HepG2 (cell line): ENCODE data around the gene COX7A2L. TPM values are rescaled to one million over a fixed set of nuclear protein-coding genes. Genes with fewer than 3 reads are reported as not detected.

Experiments
- ATAC-seq: fragments of 200-7000 bp; cut with Tn5 transposase; 3 replicates; pipeline ENCODE4 v1.9.1; 2020; ENCODE audit warnings: mild to moderate bottlenecking, moderate library complexity
- BruUV-seq: library from RNA; stranded (reverse); fragments of 400-500 nt; replicated peaks from 2 replicates; lab custom pipeline; 2021; lab: Mats Ljungman, UMichigan
- CTCF ChIA-PET: fragments of 300-600 bp; formaldehyde crosslinking; extraction: SDS; loops from one replicate; lab custom pipeline; 2021; ENCODE audit warnings: low total read pairs, inconsistent platforms, low intra/inter-chr PET ratio; lab: Yijun Ruan, JAX
- POLR2A ChIA-PET: fragments of 350-600 bp; sonication (Branson Sonifier 250); formaldehyde crosslinking; loops from one replicate; lab custom pipeline; 2020; ENCODE audit warnings: antibody characterized with exemption, inconsistent platforms; lab: Yijun Ruan, JAX
- DNase-seq: peaks from one replicate; pipeline ENCODE4 v3.0.0-alpha.2; 2015; ENCODE audit warnings: low spot score
- FAIRE-seq: peaks from 3 replicates; lab custom pipeline; 2011; peaks lifted over from hg19 to GRCh38; lab: Jason Lieb, UNC
- H2AFZ ChIP-seq: one replicate; pipeline ENCODE4 v1.6.1; 2011; ENCODE audit warnings: low read length, inconsistent platforms
- H3K27ac ChIP-seq: fragments of 300-600 bp; 3 replicates; pipeline ENCODE4 v1.8.0; 2011; ENCODE audit warnings: mixed run types, mild to moderate bottlenecking, mixed read lengths, low read length, inconsistent platforms; ENCODE audit not compliant: insufficient read depth; ENCODE audit errors: extremely low read length
- H3K27me3 ChIP-seq, 2 experiments: fragments of 200-600 bp in 1 of 2; 2 replicates in 1 of 2; 3 replicates in 1 of 2; pipeline versions ENCODE4 v1.6.0 to v1.8.0; 2011; ENCODE audit warnings: low read length in 2 of 2, mild to moderate bottlenecking in 2 of 2, moderate library complexity in 2 of 2, inconsistent platforms in 1 of 2; ENCODE audit not compliant: insufficient read depth in 2 of 2, control insufficient read depth in 1 of 2
- H3K36me3 ChIP-seq, 2 experiments: fragments of 200-600 bp in 1 of 2; replicated peaks in 1 of 2; 2 replicates in 1 of 2; 3 replicates in 1 of 2; pipeline versions ENCODE4 v1.5.1 to v1.8.0; 2011; ENCODE audit warnings: low read length in 2 of 2, inconsistent platforms in 1 of 2; ENCODE audit not compliant: insufficient read depth in 2 of 2, control insufficient read depth in 1 of 2
- H3K4me1 ChIP-seq: 2 replicates; pipeline ENCODE4 v1.5.1; 2012; ENCODE audit warnings: low read length, inconsistent platforms; ENCODE audit not compliant: insufficient read depth
- H3K4me2 ChIP-seq: 2 replicates; pipeline ENCODE4 v1.6.0; 2011; ENCODE audit warnings: low read depth, low read length, inconsistent platforms
- H3K4me3 ChIP-seq, 3 experiments: fragments of 200-600 bp in 1 of 3; sonication (generic), shearing (Covaris generic) in 1 of 3; replicated peaks in 1 of 3; 2 replicates each; pipeline ENCODE4 v1.5.1; 2011 to 2016; ENCODE audit warnings: low read length in 3 of 3, inconsistent platforms in 2 of 3, low read depth in 2 of 3, mild to moderate bottlenecking in 2 of 3, control low read depth in 1 of 3, mixed read lengths in 1 of 3; ENCODE audit not compliant: insufficient read depth in 1 of 3
- H3K79me2 ChIP-seq: one replicate; pipeline ENCODE4 v1.6.1; 2011; ENCODE audit warnings: low read length, inconsistent platforms; ENCODE audit not compliant: insufficient read depth
- H3K9ac ChIP-seq: 2 replicates; pipeline ENCODE4 v1.6.0; 2011; ENCODE audit warnings: mild to moderate bottlenecking, low read depth, low read length, inconsistent platforms; ENCODE audit not compliant: insufficient read depth
- H3K9me3 ChIP-seq: 2 replicates; pipeline ENCODE4 v1.5.1; 2012; ENCODE audit warnings: mild to moderate bottlenecking, low read length
- H4K20me1 ChIP-seq: 2 replicates; pipeline ENCODE4 v1.6.0; 2011; ENCODE audit warnings: inconsistent platforms, mild to moderate bottlenecking, low read length, moderate library complexity; ENCODE audit not compliant: insufficient read depth
- FLYWCH1 ChIP-seq: sonication (generic); formaldehyde crosslinking; IDR thresholded peaks from 2 replicates; pipeline ENCODE4 v1.8.1; 2023; ENCODE audit warnings: mild to moderate bottlenecking, missing genetic modification reagents
- FOSL1 ChIP-seq: sonication (generic); formaldehyde crosslinking; IDR thresholded peaks from 2 replicates; pipeline ENCODE4 v1.9.0; 2021; ENCODE audit warnings: missing genetic modification reagents, borderline replicate concordance
- HMG20A ChIP-seq: IDR thresholded peaks from 2 replicates; pipeline ENCODE4 v1.6.1; 2016; ENCODE audit warnings: borderline replicate concordance
- HNRNPH1 ChIP-seq: fragments of 200-400 bp; formaldehyde crosslinking; optimal IDR thresholded peaks from 2 replicates; pipeline ENCODE3; 2017; ENCODE audit warnings: mild to moderate bottlenecking, low read depth, low read length
- ISL2 ChIP-seq: sonication (generic); formaldehyde crosslinking; IDR thresholded peaks from 2 replicates; pipeline ENCODE4 v1.5.0; 2020; ENCODE audit warnings: missing genetic modification reagents
- JDP2 ChIP-seq: sonication (generic); formaldehyde crosslinking; IDR thresholded peaks from 2 replicates; pipeline ENCODE4 v1.8.1; 2022; ENCODE audit warnings: missing genetic modification reagents, borderline replicate concordance
- KAT8 ChIP-seq: IDR thresholded peaks from 2 replicates; pipeline ENCODE4 v1.6.1; 2016; ENCODE audit warnings: missing genetic modification reagents, missing compliant biosample characterization
- MEIS1 ChIP-seq: sonication (generic); formaldehyde crosslinking; IDR thresholded peaks from 2 replicates; pipeline ENCODE4 v1.9.0; 2021; ENCODE audit warnings: mild to moderate bottlenecking, missing genetic modification reagents, moderate library complexity, borderline replicate concordance
- MTF1 ChIP-seq: sonication (generic); formaldehyde crosslinking; IDR thresholded peaks from 2 replicates; pipeline ENCODE4 v1.5.0; 2020; ENCODE audit warnings: missing genetic modification reagents
- NPAS2 ChIP-seq: sonication (generic); formaldehyde crosslinking; IDR thresholded peaks from 2 replicates; pipeline ENCODE4 v1.8.0; 2022; ENCODE audit warnings: mild to moderate bottlenecking, missing genetic modification reagents, borderline replicate concordance
- POLR2A ChIP-seq, 2 experiments: IDR thresholded peaks; 2 replicates each; pipeline ENCODE4 v1.6.1; 2011; ENCODE audit warnings: low read depth in 2 of 2, low read length in 2 of 2, mild to moderate bottlenecking in 1 of 2, moderate library complexity in 1 of 2; ENCODE audit not compliant: insufficient read depth in 1 of 2
- RBM22 ChIP-seq: fragments of 200-400 bp; formaldehyde crosslinking; optimal IDR thresholded peaks from 2 replicates; pipeline ENCODE3; 2017; ENCODE audit warnings: mild to moderate bottlenecking, low read length, moderate library complexity
- RFX1 ChIP-seq: fragments of 450-650 bp; IDR thresholded peaks from 2 replicates; pipeline ENCODE4 v1.6.1; 2017
- STAG1 ChIP-seq: sonication (generic); formaldehyde crosslinking; IDR thresholded peaks from 2 replicates; pipeline ENCODE4 v1.4.0; 2020; ENCODE audit warnings: missing genetic modification reagents
- STAT5B ChIP-seq: sonication (generic); formaldehyde crosslinking; IDR thresholded peaks from 2 replicates; pipeline ENCODE4 v1.4.0; 2020; ENCODE audit warnings: missing genetic modification reagents
- ZFX ChIP-seq: sonication (generic); formaldehyde crosslinking; IDR thresholded peaks from 2 replicates; pipeline ENCODE4 v1.4.0; 2020; ENCODE audit warnings: mild to moderate bottlenecking, low read depth, missing genetic modification reagents, moderate library complexity
- ZNF101 ChIP-seq: sonication (generic); formaldehyde crosslinking; IDR thresholded peaks from 2 replicates; pipeline ENCODE4 v1.4.0; 2020; ENCODE audit warnings: mild to moderate bottlenecking, low read depth, missing genetic modification reagents, borderline replicate concordance
- ZNF383 ChIP-seq: sonication (generic); formaldehyde crosslinking; IDR thresholded peaks from 2 replicates; pipeline ENCODE4 v1.4.0; 2020; ENCODE audit warnings: missing genetic modification reagents, mild to moderate bottlenecking, borderline replicate concordance
- ZNF562 ChIP-seq: sonication (generic); formaldehyde crosslinking; IDR thresholded peaks from 2 replicates; pipeline ENCODE4 v1.8.0; 2022; ENCODE audit warnings: missing genetic modification reagents, borderline replicate concordance
- ZNF619 ChIP-seq: sonication (generic); formaldehyde crosslinking; IDR thresholded peaks from 2 replicates; pipeline ENCODE4 v1.4.0; 2020; ENCODE audit warnings: mild to moderate bottlenecking, missing genetic modification reagents
- ZNF652 ChIP-seq: IDR thresholded peaks from 2 replicates; pipeline ENCODE4 v1.6.1; 2016; ENCODE audit warnings: low read depth, borderline replicate concordance
- ZNF674 ChIP-seq: sonication (generic); formaldehyde crosslinking; IDR thresholded peaks from 2 replicates; pipeline ENCODE4 v1.5.0; 2020; ENCODE audit warnings: low read depth, mild to moderate bottlenecking, missing genetic modification reagents
- ZNF691 ChIP-seq: sonication (generic); formaldehyde crosslinking; IDR thresholded peaks from 2 replicates; pipeline ENCODE4 v1.4.0; 2020; ENCODE audit warnings: missing genetic modification reagents, low read depth, mild to moderate bottlenecking, borderline replicate concordance
- ZNF781 ChIP-seq: sonication (generic); formaldehyde crosslinking; IDR thresholded peaks from 2 replicates; pipeline ENCODE4 v1.5.1; 2020; ENCODE audit warnings: borderline replicate concordance, mild to moderate bottlenecking, missing genetic modification reagents; ENCODE audit errors: not compliant biosample characterization
- ZSCAN31 ChIP-seq: sonication (generic); formaldehyde crosslinking; IDR thresholded peaks from 2 replicates; pipeline ENCODE4 v1.5.0; 2020; ENCODE audit warnings: low read depth, mild to moderate bottlenecking, missing genetic modification reagents
- WGBS: methylation state at CpG from one replicate; pipeline ENCODE4 v1.1.6; 2017; ENCODE audit warnings: low lambda C conversion rate; 5-methylcytosine and 5-hydroxymethylcytosine counted together
- in situ Hi-C: cut with HindIII; loops from 2 replicates; pipeline ENCODE4 v1.10.0; 2017; ENCODE audit warnings: low pct_unique_long_range_greater_than_20kb; ENCODE audit not compliant: extremely low pct_ligation_motif_present
- intact Hi-C: fragments of 100-400 bp; cut with micrococcal nuclease; formaldehyde crosslinking; loops from one replicate; pipeline ENCODE4 v1.10.0; 2022; ENCODE audit not compliant: unreplicated experiment
- polyA plus RNA-seq, 8 experiments: library from polyadenylated mRNA; depleted of rRNA in 3 of 8; stranded (reverse) in 7 of 8; unstranded in 1 of 8; fragments of >200 nt; fragmentation: Illumina TruSeq in 4 of 8; extraction: Trizol in 4 of 8; gene quantifications; 2 replicates each; pipeline versions ENCODE4 v1.2.1 to v1.2.3, GENCODE V29; 2011 to 2016; ENCODE audit warnings: low read depth in 4 of 8, missing spikeins in 1 of 8, mixed read lengths in 1 of 8; ENCODE audit not compliant: insufficient read depth in 1 of 8
- total RNA-seq, 5 experiments: library from RNA; depleted of rRNA; stranded (reverse); fragments of >200 nt; fragmentation: Illumina TruSeq; extraction: Trizol; gene quantifications; 2 replicates each; pipeline ENCODE4 v1.2.3, GENCODE V29; 2016; ENCODE audit warnings: low read depth in 1 of 5

The COX7A2L gene
- total and polyA plus RNA-seq, 2 of the 13 experiments (the other 11 are each of a cell fraction or from before 2014, with no cell fraction given) = 155 to 201 TPM

GRCh38 chr2:42337846-42338566, 23.0 kb downstream of the COX7A2L start (continued):
- TF ChIP-seq ISL2 (no peak), RFX1 (no peak), ZNF781 (CRISPR knock-in tag) (no peak), HNRNPH1 (no peak), ZNF674 (CRISPR knock-in tag) (no peak), JDP2 (CRISPR knock-in tag) (no peak), ZNF101 (CRISPR knock-in tag) (no peak), NPAS2 (CRISPR knock-in tag) (no peak)

- Histone ChIP-seq H3K27me3 (no peaks in the 10 kb centered on the region), H3K79me2 (no peaks in the 10 kb centered on the region), H3K9me3 (no peaks in the 10 kb centered on the region), H3K4me1 (peaks cover 16% of the 10 kb centered on the region), H3K36me3 (peaks cover 11 to 18% of the 10 kb centered on the region in 2 experiments), H2AFZ (no peak overlapping the region), H3K4me3 (no peak overlapping the region), H3K4me2 (no peak overlapping the region), H4K20me1 (peaks cover 68% of the 10 kb centered on the region), H3K27ac (peak overlapping the region; percentile 5), H3K9ac (no peak overlapping the region)
- BruUV-seq = no TSS peak
- intact Hi-C loops (no loop called here), in situ Hi-C loops (no loop called here)
- ChIA-PET CTCF (no interaction called here), POLR2A (no interaction called here)
- peak; percentile 2 for ATAC-seq
- FAIRE-seq = no peak
- 92% methylated on average over 5 of the region's 5 CpGs for WGBS
- DNase-seq = no peak
- no peak for TF ChIP-seq HMG20A (CRISPR knock-in tag)
- TF ChIP-seq STAG1 (CRISPR knock-in tag) = peak; percentile 2; the same call in 1 of the 2 replicates
- peak; percentile 4; the same call in 1 of the 2 replicates for TF ChIP-seq ZFX (CRISPR knock-in tag)
- 0 out of 2 replicates have a peak, but pooled peaks have one; percentile 36 for TF ChIP-seq ZSCAN31 (CRISPR knock-in tag)
- no peak for TF ChIP-seq STAT5B (CRISPR knock-in tag)
- peak; percentile 29; the same call in 1 of the 2 replicates for TF ChIP-seq ZNF691 (CRISPR knock-in tag)
- no peak for TF ChIP-seq FOSL1 (CRISPR knock-in tag)
- TF ChIP-seq MEIS1 (CRISPR knock-in tag) = 0 out of 2 replicates have a peak, but pooled peaks have one; percentile 37
- TF ChIP-seq KAT8 (CRISPR knock-in tag) = 0 out of 2 replicates have a peak, but pooled peaks have one; percentile 7
- TF ChIP-seq ZNF619 (CRISPR knock-in tag) = no peak
- TF ChIP-seq POLR2A (IDR thresholded peaks at IDR 0.05; ENCODE audit: insufficient read depth in 1 of 2, low read depth in 2 of 2, low read length in 2 of 2) = 0 out of 4 replicates have a peak, but pooled peaks of 1 of the 2 experiments have one; percentile 30
- no peak for TF ChIP-seq MTF1 (CRISPR knock-in tag)
- TF ChIP-seq ZNF562 (CRISPR knock-in tag) = 0 out of 2 replicates have a peak, but pooled peaks have one; percentile 3
- peak; percentile 83 for TF ChIP-seq RBM22
- peak; percentile 10; the same call in 1 of the 2 replicates for TF ChIP-seq FLYWCH1 (CRISPR knock-in tag)
- peak; percentile 69; the same call in 1 of the 2 replicates for TF ChIP-seq ZNF383 (CRISPR knock-in tag)
- peak; percentile 39; the same call in 1 of the 2 replicates for TF ChIP-seq ZNF652 (CRISPR knock-in tag)
Measured at GRCh38 chr2:42337356-42337820, 23.6 kb downstream of the COX7A2L start.
